ENCODE results near the gene KCNH8.

- TF ChIP-seq, protein P1, sequence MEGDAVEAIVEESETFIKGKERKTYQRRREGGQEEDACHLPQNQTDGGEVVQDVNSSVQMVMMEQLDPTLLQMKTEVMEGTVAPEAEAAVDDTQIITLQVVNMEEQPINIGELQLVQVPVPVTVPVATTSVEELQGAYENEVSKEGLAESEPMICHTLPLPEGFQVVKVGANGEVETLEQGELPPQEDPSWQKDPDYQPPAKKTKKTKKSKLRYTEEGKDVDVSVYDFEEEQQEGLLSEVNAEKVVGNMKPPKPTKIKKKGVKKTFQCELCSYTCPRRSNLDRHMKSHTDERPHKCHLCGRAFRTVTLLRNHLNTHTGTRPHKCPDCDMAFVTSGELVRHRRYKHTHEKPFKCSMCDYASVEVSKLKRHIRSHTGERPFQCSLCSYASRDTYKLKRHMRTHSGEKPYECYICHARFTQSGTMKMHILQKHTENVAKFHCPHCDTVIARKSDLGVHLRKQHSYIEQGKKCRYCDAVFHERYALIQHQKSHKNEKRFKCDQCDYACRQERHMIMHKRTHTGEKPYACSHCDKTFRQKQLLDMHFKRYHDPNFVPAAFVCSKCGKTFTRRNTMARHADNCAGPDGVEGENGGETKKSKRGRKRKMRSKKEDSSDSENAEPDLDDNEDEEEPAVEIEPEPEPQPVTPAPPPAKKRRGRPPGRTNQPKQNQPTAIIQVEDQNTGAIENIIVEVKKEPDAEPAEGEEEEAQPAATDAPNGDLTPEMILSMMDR (IDR thresholded peaks at IDR 0.05; ENCODE audit: poor library complexity, severe bottlenecking) = no peak
- TF ChIP-seq POLR2AphosphoS5 (IDR thresholded peaks at IDR 0.05) (no peak), TAF1 (IDR thresholded peaks at IDR 0.05; ENCODE audit: low read depth) (no peak), EZH2 (IDR thresholded peaks at IDR 0.05; ENCODE audit: borderline replicate concordance, insufficient read depth, low read length, poor library complexity, severe bottlenecking) (no peak), RAD21 (conservative IDR thresholded peaks at IDR 0.05) (no peak), EP300 (conservative IDR thresholded peaks at IDR 0.05; ENCODE audit: poor library complexity, severe bottlenecking) (no peak), SMC3 (conservative IDR thresholded peaks at IDR 0.05; ENCODE audit: poor library complexity) (no peak)
- TF ChIP-seq, protein P2, sequence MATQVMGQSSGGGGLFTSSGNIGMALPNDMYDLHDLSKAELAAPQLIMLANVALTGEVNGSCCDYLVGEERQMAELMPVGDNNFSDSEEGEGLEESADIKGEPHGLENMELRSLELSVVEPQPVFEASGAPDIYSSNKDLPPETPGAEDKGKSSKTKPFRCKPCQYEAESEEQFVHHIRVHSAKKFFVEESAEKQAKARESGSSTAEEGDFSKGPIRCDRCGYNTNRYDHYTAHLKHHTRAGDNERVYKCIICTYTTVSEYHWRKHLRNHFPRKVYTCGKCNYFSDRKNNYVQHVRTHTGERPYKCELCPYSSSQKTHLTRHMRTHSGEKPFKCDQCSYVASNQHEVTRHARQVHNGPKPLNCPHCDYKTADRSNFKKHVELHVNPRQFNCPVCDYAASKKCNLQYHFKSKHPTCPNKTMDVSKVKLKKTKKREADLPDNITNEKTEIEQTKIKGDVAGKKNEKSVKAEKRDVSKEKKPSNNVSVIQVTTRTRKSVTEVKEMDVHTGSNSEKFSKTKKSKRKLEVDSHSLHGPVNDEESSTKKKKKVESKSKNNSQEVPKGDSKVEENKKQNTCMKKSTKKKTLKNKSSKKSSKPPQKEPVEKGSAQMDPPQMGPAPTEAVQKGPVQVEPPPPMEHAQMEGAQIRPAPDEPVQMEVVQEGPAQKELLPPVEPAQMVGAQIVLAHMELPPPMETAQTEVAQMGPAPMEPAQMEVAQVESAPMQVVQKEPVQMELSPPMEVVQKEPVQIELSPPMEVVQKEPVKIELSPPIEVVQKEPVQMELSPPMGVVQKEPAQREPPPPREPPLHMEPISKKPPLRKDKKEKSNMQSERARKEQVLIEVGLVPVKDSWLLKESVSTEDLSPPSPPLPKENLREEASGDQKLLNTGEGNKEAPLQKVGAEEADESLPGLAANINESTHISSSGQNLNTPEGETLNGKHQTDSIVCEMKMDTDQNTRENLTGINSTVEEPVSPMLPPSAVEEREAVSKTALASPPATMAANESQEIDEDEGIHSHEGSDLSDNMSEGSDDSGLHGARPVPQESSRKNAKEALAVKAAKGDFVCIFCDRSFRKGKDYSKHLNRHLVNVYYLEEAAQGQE (IDR thresholded peaks at IDR 0.05; ENCODE audit: borderline replicate concordance) = no peak
Measured at GRCh38 chr3:19270481-19270880, 122.2 kb downstream of the KCNH8 start.
